ENCODE measurements around the gene AMPD1. TPM values are rescaled to one million over a fixed set of nuclear protein-coding genes. Genes with fewer than 3 reads are reported as not detected.

AMPD1 gene
- total RNA-seq (under 1 TPM in 1 of 6 donors, not detected in 5; 0.47 TPM), polyA plus RNA-seq (not detected)

GRCh38 chr1:114695430-114696058, at the start of gene AMPD1:
TSS of gene AMPD1 (minus strand) at chr1:114695546. CDS start at chr1:114695471, 75 bp downstream.
- Histone ChIP-seq H3K9me3 (no peaks in the 10 kb centered on the region), H3K27me3 (no peaks in the 10 kb centered on the region), H3K36me3 (no peaks in the 10 kb centered on the region), H3K4me3 (no peak within 1 kb of the TSS), H3K4me1 (no peaks in the 10 kb centered on the region), H3K27ac (no peak within 1 kb of the TSS)
- FAIRE-seq (no peak), ATAC-seq (no peak), DNase-seq (no peak)
- TF ChIP-seq, protein P1, sequence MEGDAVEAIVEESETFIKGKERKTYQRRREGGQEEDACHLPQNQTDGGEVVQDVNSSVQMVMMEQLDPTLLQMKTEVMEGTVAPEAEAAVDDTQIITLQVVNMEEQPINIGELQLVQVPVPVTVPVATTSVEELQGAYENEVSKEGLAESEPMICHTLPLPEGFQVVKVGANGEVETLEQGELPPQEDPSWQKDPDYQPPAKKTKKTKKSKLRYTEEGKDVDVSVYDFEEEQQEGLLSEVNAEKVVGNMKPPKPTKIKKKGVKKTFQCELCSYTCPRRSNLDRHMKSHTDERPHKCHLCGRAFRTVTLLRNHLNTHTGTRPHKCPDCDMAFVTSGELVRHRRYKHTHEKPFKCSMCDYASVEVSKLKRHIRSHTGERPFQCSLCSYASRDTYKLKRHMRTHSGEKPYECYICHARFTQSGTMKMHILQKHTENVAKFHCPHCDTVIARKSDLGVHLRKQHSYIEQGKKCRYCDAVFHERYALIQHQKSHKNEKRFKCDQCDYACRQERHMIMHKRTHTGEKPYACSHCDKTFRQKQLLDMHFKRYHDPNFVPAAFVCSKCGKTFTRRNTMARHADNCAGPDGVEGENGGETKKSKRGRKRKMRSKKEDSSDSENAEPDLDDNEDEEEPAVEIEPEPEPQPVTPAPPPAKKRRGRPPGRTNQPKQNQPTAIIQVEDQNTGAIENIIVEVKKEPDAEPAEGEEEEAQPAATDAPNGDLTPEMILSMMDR (IDR thresholded peaks at IDR 0.05), result no peak
- WGBS, 2 donors, result 58 to 64% methylated on average over 6 of the region's 6 CpGs
- intact Hi-C loops (cut with DNase I), result no loop called here

GRCh38 chr1:114741963-114742746, 46.8 kb upstream of the AMPD1 start:
- H3K4me3 ChIP-seq, result no peak overlapping the region
- TF ChIP-seq, protein P1 (IDR thresholded peaks at IDR 0.05), result no peak
- H3K36me3 ChIP-seq, result peaks cover 0 to 11% (median 0%) of the 10 kb centered on the region in 3 donors
- H3K27ac ChIP-seq, result no peak overlapping the region
- H3K9me3 ChIP-seq, result no peaks in the 10 kb centered on the region
- DNase-seq, result no peak
- ATAC-seq, result peak in 1 of 4 donors; percentile 24
- no peaks in the 10 kb centered on the region for H3K27me3 ChIP-seq
- 71 to 79% methylated on average over 11 of the region's 11 CpGs for WGBS, 2 donors
- FAIRE-seq, result no peak
- intact Hi-C loops (cut with DNase I), result no loop called here
- peaks cover 0 to 5% (median 0%) of the 10 kb centered on the region in 3 donors for H3K4me1 ChIP-seq

DNA sequence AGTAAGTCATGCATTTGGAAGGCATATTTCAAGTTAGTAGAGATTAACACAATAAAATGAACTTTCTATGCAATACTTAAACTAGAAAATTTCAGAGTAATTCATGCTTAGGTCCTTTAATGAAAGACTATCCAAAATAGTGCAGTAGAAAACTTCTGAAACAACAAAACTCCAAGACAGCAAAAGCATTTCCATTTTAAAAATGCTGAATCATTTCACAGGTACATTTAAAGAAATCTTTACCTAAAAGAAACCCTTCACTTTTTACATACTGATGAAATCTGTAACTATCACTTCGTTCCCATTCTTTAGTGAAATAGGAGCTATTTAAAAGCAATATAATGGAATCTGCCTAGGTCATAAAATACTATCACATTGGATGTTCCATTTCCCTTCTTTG, 45.0 kb upstream of the AMPD1 start:
- FAIRE-seq, result no peak
- Histone ChIP-seq H3K27ac (no peak overlapping the region), H3K4me3 (no peak overlapping the region), H3K9me3 (no peaks in the 10 kb centered on the region), H3K36me3 (peaks cover 0 to 14% (median 6%) of the 10 kb centered on the region in 3 donors), H3K4me1 (peaks cover 0 to 3% (median 0%) of the 10 kb centered on the region in 3 donors), H3K27me3 (no peaks in the 10 kb centered on the region)
- TF ChIP-seq, protein P1 (IDR thresholded peaks at IDR 0.05), result no peak
- WGBS, 2 donors, result 91 to 96% methylated on average over 1 of the region's 1 CpG
- intact Hi-C loops (cut with DNase I), result no loop called here
- ATAC-seq, result no peak
- DNase-seq, result no peak

DNA sequence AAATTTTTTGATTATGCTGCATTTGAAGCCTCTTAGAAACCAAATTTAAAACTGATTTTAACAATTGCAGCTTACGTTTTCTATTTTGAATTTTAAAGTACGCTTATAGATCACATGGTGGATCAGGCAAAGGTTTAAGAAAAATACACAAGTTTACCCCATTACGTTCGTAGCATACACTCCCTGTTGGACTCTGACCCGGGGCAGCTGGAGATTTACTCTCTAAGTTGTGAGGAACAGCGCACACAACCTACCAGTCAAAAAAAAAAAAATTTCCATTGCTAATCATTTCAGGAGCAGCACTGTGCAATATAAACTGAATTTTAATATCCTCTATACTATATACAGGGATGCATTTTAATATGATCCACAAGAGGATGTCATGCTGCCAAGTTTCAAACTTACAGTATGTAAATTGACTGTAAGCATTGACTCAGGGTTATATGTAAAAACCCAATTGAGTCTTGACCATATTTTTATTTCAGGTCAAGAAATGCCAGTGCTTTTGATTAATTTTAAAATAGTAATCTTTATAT, 42.0 kb upstream of the AMPD1 start:
- ATAC-seq, result peak in 2 of 4 donors; percentile 32 to 36
- H3K36me3 ChIP-seq, result peaks cover 3 to 44% (median 30%) of the 10 kb centered on the region in 3 donors
- TF ChIP-seq, protein P1 (IDR thresholded peaks at IDR 0.05), result no peak

More for the DNA sequence above, 42.0 kb upstream of the AMPD1 start:
- DNase-seq, result no peak
- no peak overlapping the region for H3K27ac ChIP-seq
- 56 to 62% methylated on average over 6 of the region's 6 CpGs for WGBS, 2 donors
- H3K27me3 ChIP-seq, result no peaks in the 10 kb centered on the region
- no peaks in the 10 kb centered on the region for H3K9me3 ChIP-seq
- no peak overlapping the region for H3K4me3 ChIP-seq
- no peak for FAIRE-seq
- intact Hi-C loops (cut with DNase I), result no loop called here
- peaks cover 0 to 3% (median 0%) of the 10 kb centered on the region in 3 donors for H3K4me1 ChIP-seq
